ENCODE data around the gene ADPGK. TPM values are rescaled to one million over a fixed set of nuclear protein-coding genes. Genes with fewer than 3 reads are reported as not detected.

Gene ADPGK
- total RNA-seq, 1 experiment from 2014 or later, result 54.8 TPM

- H2AK5ac ChIP-seq (ENCODE audit: insufficient read length, low read length), result no peak overlapping the region
- H2BK20ac ChIP-seq (ENCODE audit: low read depth, low read length, poor library complexity, severe bottlenecking), result no peak overlapping the region
- Mint-ChIP-seq H3K36me3 (ENCODE audit: insufficient read depth in 1 of 3, low read depth in 3 of 3) (peaks cover 0 to 14% (median 0%) of the 10 kb centered on the region in 3 experiments; a peak in 3 of 7 replicates), H3K4me1 (peaks cover 34 to 38% of the 10 kb centered on the region in 2 experiments), H3K4me3 (no peak overlapping the region), H3K9me3 (peaks cover 4 to 5% of the 10 kb centered on the region in 2 experiments; a peak in 4 of 5 replicates), H3K27ac (no peak overlapping the region; a peak in 1 of 7 replicates), H3K27me3 (ENCODE audit: low read depth) (peaks cover 8% of the 10 kb centered on the region)
- H3K56ac ChIP-seq (ENCODE audit: insufficient read length, low read depth, low read length), result no peak overlapping the region
- no peak overlapping the region for H3K4ac ChIP-seq (ENCODE audit: low read depth, low read length)
- H4K20me1 ChIP-seq (ENCODE audit: control insufficient read depth, insufficient read depth, insufficient read length), result no peaks in the 10 kb centered on the region
- no peak overlapping the region for H2BK12ac ChIP-seq (ENCODE audit: insufficient read length, low read depth, low read length)
- no peak for TF ChIP-seq CTCF (conservative IDR thresholded peaks at IDR 0.05)
- H3K9me3 ChIP-seq (ENCODE audit: control insufficient read depth, low read depth, low read length), result no peaks in the 10 kb centered on the region
- H3K79me2 ChIP-seq (ENCODE audit: insufficient read depth, low read length), result no peaks in the 10 kb centered on the region
- H3K4me1 ChIP-seq (ENCODE audit: insufficient read depth, low read length), result peaks cover 5% of the 10 kb centered on the region; the same call in 1 of the 2 replicates
- no peak overlapping the region for H3K9ac ChIP-seq (ENCODE audit: extremely low read depth, insufficient read length, low read length)
- H2AFZ ChIP-seq (ENCODE audit: low read length), result no peak overlapping the region
- no peaks in the 10 kb centered on the region for H3K27me3 ChIP-seq (ENCODE audit: insufficient read depth, low read length)
- no peak overlapping the region for H4K8ac ChIP-seq (replicated peaks; ENCODE audit: insufficient read length, low read depth, low read length)
- H3K23me2 ChIP-seq (ENCODE audit: insufficient read length, low read depth, low read length, poor library complexity, severe bottlenecking), result no peaks in the 10 kb centered on the region
- H2BK5ac ChIP-seq (ENCODE audit: insufficient read length, low read length), result no peak overlapping the region
- H3K14ac ChIP-seq (ENCODE audit: insufficient read depth, low read length), result no peak overlapping the region
- no peak overlapping the region for H4K5ac ChIP-seq (ENCODE audit: insufficient read length, low read depth, low read length)
- DNase-seq, result no peak
- no peak overlapping the region for H2BK120ac ChIP-seq (ENCODE audit: low read depth, low read length, poor library complexity, severe bottlenecking)
- no CpG with 5 or more reads among the region's 6 CpGs for WGBS (ENCODE audit: extremely low coverage, insufficient read length, low lambda C conversion rate)
- no peak overlapping the region for H3K27ac ChIP-seq (ENCODE audit: insufficient read length, low read depth, low read length)
- no peak overlapping the region for H3K18ac ChIP-seq (ENCODE audit: insufficient read length, low read depth, low read length)
- no peaks in the 10 kb centered on the region for H3K79me1 ChIP-seq (ENCODE audit: insufficient read depth, low read depth, low read length, poor library complexity, severe bottlenecking)
- H2BK15ac ChIP-seq (ENCODE audit: low read depth, low read length), result no peak overlapping the region
- no peak overlapping the region for H3K23ac ChIP-seq (ENCODE audit: insufficient read length, low read depth, low read length)
- H3K4me2 ChIP-seq (ENCODE audit: insufficient read depth, insufficient read length, low read length), result no peak overlapping the region
- no peak overlapping the region for H4K91ac ChIP-seq (ENCODE audit: insufficient read length, low read depth, low read length)
- H3T11ph ChIP-seq (ENCODE audit: low read length), result no peak overlapping the region
Measured at GRCh38 chr15:72818632-72819031, 35.1 kb upstream of the ADPGK start.
